Measurements from ENCODE around the gene USP37. TPM values are rescaled to one million over a fixed set of nuclear protein-coding genes. Genes with fewer than 3 reads are reported as not detected.

Gene USP37, protein sequence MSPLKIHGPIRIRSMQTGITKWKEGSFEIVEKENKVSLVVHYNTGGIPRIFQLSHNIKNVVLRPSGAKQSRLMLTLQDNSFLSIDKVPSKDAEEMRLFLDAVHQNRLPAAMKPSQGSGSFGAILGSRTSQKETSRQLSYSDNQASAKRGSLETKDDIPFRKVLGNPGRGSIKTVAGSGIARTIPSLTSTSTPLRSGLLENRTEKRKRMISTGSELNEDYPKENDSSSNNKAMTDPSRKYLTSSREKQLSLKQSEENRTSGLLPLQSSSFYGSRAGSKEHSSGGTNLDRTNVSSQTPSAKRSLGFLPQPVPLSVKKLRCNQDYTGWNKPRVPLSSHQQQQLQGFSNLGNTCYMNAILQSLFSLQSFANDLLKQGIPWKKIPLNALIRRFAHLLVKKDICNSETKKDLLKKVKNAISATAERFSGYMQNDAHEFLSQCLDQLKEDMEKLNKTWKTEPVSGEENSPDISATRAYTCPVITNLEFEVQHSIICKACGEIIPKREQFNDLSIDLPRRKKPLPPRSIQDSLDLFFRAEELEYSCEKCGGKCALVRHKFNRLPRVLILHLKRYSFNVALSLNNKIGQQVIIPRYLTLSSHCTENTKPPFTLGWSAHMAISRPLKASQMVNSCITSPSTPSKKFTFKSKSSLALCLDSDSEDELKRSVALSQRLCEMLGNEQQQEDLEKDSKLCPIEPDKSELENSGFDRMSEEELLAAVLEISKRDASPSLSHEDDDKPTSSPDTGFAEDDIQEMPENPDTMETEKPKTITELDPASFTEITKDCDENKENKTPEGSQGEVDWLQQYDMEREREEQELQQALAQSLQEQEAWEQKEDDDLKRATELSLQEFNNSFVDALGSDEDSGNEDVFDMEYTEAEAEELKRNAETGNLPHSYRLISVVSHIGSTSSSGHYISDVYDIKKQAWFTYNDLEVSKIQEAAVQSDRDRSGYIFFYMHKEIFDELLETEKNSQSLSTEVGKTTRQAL
- total RNA-seq (ENCODE audit: unreplicated experiment), result 12.7 TPM
- long read RNA-seq, partial matches to known transcripts, result 1 of 2 reads
- long read RNA-seq, other reads (novel, unspliced or antisense), result 1 of 2 reads

DNA sequence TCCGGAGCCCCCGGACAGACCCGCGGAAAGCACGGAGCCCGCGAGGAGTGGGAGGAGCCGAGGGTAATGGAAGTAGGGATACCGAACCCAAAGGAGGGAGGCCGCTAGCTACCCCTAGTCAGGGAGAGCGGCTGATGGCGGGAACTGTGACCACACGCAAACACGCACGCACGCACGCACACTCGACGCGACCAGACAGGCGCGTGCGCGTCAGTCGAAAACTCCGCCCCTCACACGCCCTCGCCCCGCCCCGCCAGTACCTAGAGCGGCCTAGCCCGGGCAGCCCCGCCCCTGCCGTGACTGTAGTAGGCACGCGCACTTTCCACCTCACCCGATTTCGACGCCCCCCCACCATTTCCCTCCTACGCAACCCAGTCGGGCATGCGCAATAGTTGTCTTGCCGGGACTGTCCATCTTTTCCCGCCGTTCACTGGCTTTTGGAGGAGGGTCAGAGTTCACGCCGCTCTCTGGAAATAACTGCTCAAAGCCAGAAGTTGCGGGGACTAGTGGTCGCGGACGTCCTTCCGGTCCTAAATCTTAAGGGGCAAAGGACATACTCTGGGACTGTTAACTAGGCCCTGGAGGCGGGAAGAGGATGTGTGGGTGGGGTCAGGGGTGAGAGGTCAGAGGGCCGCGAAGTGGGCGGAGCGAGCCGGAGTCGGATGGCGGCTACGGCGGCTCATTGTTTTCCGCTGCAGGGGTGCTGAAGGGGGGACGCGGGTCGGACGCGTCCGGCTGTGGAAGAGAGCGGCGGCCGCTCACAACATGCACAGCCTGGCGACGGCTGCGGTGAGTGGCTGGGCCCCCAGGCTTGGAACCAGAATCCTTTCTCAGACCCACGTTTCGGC is at the start of gene USP37, which contains the start of gene CNOT9:
TSS of gene USP37 (minus strand) at position 162 of the 848 bp plus-strand sequence. CDS start 9,698 bp downstream, outside the sequence.
TSS of gene CNOT9 (plus strand) at position 650 of the 848 bp plus-strand sequence. CDS start at position 766, 116 bp downstream.
- peak; percentile 100 for DNase-seq
- H3K4me3 Mint-ChIP-seq (ENCODE audit: unreplicated experiment), result peak within 1 kb of the TSS; percentile 93
- peaks cover 12% of the 10 kb centered on the region for H3K4me1 Mint-ChIP-seq (ENCODE audit: low read depth, unreplicated experiment)
- TF ChIP-seq, protein P1, sequence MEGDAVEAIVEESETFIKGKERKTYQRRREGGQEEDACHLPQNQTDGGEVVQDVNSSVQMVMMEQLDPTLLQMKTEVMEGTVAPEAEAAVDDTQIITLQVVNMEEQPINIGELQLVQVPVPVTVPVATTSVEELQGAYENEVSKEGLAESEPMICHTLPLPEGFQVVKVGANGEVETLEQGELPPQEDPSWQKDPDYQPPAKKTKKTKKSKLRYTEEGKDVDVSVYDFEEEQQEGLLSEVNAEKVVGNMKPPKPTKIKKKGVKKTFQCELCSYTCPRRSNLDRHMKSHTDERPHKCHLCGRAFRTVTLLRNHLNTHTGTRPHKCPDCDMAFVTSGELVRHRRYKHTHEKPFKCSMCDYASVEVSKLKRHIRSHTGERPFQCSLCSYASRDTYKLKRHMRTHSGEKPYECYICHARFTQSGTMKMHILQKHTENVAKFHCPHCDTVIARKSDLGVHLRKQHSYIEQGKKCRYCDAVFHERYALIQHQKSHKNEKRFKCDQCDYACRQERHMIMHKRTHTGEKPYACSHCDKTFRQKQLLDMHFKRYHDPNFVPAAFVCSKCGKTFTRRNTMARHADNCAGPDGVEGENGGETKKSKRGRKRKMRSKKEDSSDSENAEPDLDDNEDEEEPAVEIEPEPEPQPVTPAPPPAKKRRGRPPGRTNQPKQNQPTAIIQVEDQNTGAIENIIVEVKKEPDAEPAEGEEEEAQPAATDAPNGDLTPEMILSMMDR (IDR thresholded peaks at IDR 0.05; ENCODE audit: partially characterized antibody, unreplicated experiment), result no peak
- peaks cover 4% of the 10 kb centered on the region for H3K27me3 Mint-ChIP-seq (ENCODE audit: unreplicated experiment)
- peak within 1 kb of the TSS; percentile 92 for H3K27ac Mint-ChIP-seq (ENCODE audit: unreplicated experiment)
- no peaks in the 10 kb centered on the region for H3K36me3 Mint-ChIP-seq (ENCODE audit: unreplicated experiment)
- no peaks in the 10 kb centered on the region for H3K9me3 Mint-ChIP-seq (ENCODE audit: unreplicated experiment)

DNA sequence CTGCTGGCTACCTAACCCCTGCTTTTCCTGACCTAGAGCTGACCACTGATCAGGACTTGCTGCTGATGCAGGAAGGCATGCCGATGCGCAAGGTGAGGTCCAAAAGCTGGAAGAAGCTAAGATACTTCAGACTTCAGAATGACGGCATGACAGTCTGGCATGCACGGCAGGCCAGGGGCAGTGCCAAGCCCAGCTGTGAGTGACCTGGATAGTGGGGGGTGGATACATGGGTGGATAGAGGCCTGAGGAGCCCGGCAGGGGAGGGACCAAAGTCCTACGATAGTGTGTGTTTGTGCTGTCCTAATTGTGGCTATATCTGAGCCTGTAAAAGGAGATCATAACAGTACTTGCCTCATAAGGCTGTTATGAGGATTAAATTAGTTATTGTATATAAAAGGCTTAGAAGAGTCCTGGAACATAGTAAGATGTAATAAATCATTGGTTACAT is 47.7 kb upstream of the USP37 start:
- H3K27ac Mint-ChIP-seq (ENCODE audit: unreplicated experiment), result no peak overlapping the region
- H3K27me3 Mint-ChIP-seq (ENCODE audit: unreplicated experiment), result peaks cover 4% of the 10 kb centered on the region
- H3K36me3 Mint-ChIP-seq (ENCODE audit: unreplicated experiment), result no peaks in the 10 kb centered on the region
- no peak for DNase-seq
- no peaks in the 10 kb centered on the region for H3K4me1 Mint-ChIP-seq (ENCODE audit: low read depth, unreplicated experiment)
- TF ChIP-seq, protein P1 (IDR thresholded peaks at IDR 0.05; ENCODE audit: partially characterized antibody, unreplicated experiment), result no peak
- no peak overlapping the region for H3K4me3 Mint-ChIP-seq (ENCODE audit: unreplicated experiment)
- H3K9me3 Mint-ChIP-seq (ENCODE audit: unreplicated experiment), result no peaks in the 10 kb centered on the region

DNA sequence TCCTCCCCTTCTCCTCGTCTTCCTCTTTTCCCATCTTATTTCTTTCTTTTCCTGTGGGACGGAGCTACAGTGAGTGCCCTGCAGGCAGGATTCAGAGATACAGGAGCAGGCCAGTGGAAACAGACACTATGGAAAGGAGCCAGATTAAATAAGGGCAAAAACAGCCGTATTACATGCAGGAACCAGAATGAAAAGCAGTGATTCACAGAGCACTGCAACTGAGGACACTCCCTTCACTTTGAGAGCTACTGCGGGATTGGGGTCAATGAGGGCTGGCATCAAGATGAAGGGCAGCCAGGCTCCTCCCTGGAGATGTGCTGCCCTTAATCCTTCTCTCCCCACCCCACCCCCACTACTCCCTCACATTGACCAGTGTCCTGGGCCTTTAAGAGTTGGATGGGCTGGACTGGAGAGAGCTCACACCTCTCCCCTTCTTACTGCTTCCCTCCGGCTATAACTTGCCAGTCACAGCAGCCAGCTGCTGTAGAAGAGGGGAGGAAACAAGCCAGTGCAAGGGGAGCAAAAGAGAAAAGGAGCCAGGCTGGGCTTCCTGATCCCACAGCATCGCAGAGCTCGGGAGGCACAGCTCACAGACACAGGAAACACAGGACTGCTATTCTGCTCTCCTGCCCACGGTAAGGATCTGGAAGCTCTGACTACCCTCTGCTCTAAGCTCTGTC is 39.4 kb upstream of the USP37 start, which contains the start of gene PLCD4:
TSS of gene PLCD4 (plus strand) at position 464 of the 680 bp plus-strand sequence. CDS start 7,841 bp downstream, outside the sequence.
- H3K4me3 Mint-ChIP-seq (ENCODE audit: unreplicated experiment), result no peak within 1 kb of the TSS
- no peaks in the 10 kb centered on the region for H3K36me3 Mint-ChIP-seq (ENCODE audit: unreplicated experiment)
- H3K4me1 Mint-ChIP-seq (ENCODE audit: low read depth, unreplicated experiment), result peaks cover 5% of the 10 kb centered on the region
- TF ChIP-seq, protein P1 (IDR thresholded peaks at IDR 0.05; ENCODE audit: partially characterized antibody, unreplicated experiment), result no peak
- H3K9me3 Mint-ChIP-seq (ENCODE audit: unreplicated experiment), result peaks cover 1% of the 10 kb centered on the region
- H3K27me3 Mint-ChIP-seq (ENCODE audit: unreplicated experiment), result peaks cover 8% of the 10 kb centered on the region
- no peak within 1 kb of the TSS for H3K27ac Mint-ChIP-seq (ENCODE audit: unreplicated experiment)
- DNase-seq, result no peak

DNA sequence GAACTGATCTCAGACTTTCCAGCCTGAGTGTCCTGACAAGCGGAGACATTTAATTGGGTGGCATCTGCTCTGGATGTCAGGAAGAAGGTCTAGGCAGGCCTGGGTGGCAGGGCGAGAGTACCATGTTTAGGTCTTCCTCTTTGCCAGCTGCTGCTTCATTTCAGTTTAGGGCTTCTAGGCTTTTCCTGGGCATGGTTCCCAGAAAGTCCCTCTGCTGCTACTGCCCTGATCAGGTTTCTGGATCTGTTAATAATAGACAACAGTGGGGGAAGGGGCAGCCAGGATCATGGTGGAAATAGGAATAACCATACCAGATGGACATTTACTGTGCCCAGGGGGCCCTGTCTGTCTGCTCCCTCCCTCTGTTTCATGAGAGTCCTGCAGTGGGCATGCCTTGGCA is 37.3 kb upstream of the USP37 start:
- TF ChIP-seq, protein P1 (IDR thresholded peaks at IDR 0.05; ENCODE audit: partially characterized antibody, unreplicated experiment), result no peak
- peaks cover 1% of the 10 kb centered on the region for H3K9me3 Mint-ChIP-seq (ENCODE audit: unreplicated experiment)

More for the DNA sequence above, 37.3 kb upstream of the USP37 start:
- no peak for DNase-seq
- no peaks in the 10 kb centered on the region for H3K36me3 Mint-ChIP-seq (ENCODE audit: unreplicated experiment)
- H3K4me3 Mint-ChIP-seq (ENCODE audit: unreplicated experiment), result no peak overlapping the region
- no peak overlapping the region for H3K27ac Mint-ChIP-seq (ENCODE audit: unreplicated experiment)
- peaks cover 5% of the 10 kb centered on the region for H3K4me1 Mint-ChIP-seq (ENCODE audit: low read depth, unreplicated experiment)
- peaks cover 4% of the 10 kb centered on the region for H3K27me3 Mint-ChIP-seq (ENCODE audit: unreplicated experiment)
